Measurements from ENCODE around the gene PTGES.

PTGES gene

GRCh38 chr9:129703667-129704355 is 49.0 kb downstream of the PTGES start:
- TF ChIP-seq CTCF (IDR thresholded peaks at IDR 0.05): no peak

- no peak for TF ChIP-seq CTCF (IDR thresholded peaks at IDR 0.05)
Observed at GRCh38 chr9:129702589-129703520, 50.0 kb downstream of the PTGES start.

- TF ChIP-seq CTCF (IDR thresholded peaks at IDR 0.05): no peak
Observed at GRCh38 chr9:129701549-129701948, 51.3 kb downstream of the PTGES start.

- TF ChIP-seq CTCF (IDR thresholded peaks at IDR 0.05): no peak
Observed at GRCh38 chr9:129701054-129701453, 51.8 kb downstream of the PTGES start.

- no peak for TF ChIP-seq CTCF (IDR thresholded peaks at IDR 0.05)
Observed at GRCh38 chr9:129698254-129698757, 54.5 kb downstream of the PTGES start.

GRCh38 chr9:129697656-129698253 is 55.1 kb downstream of the PTGES start:
- TF ChIP-seq CTCF (IDR thresholded peaks at IDR 0.05): no peak

GRCh38 chr9:129696944-129697655 is 55.7 kb downstream of the PTGES start:
- no peak for TF ChIP-seq CTCF (IDR thresholded peaks at IDR 0.05)
